HepG2 (cell line): ENCODE data around the gene MESD. TPM values are rescaled to one million over a fixed set of nuclear protein-coding genes. Genes with fewer than 3 reads are reported as not detected.

Experiments used
- ATAC-seq: fragments of 200-7000 bp; cut with Tn5 transposase; 3 replicates; pipeline ENCODE4 v1.9.1; 2020; ENCODE audit warnings: mild to moderate bottlenecking, moderate library complexity
- BruUV-seq: library from RNA; stranded (reverse); fragments of 400-500 nt; replicated peaks from 2 replicates; lab custom pipeline; 2021; lab: Mats Ljungman, UMichigan
- CTCF ChIA-PET: fragments of 300-600 bp; formaldehyde crosslinking; extraction: SDS; loops from one replicate; lab custom pipeline; 2021; ENCODE audit warnings: low total read pairs, inconsistent platforms, low intra/inter-chr PET ratio; lab: Yijun Ruan, JAX
- POLR2A ChIA-PET: fragments of 350-600 bp; sonication (Branson Sonifier 250); formaldehyde crosslinking; loops from one replicate; lab custom pipeline; 2020; ENCODE audit warnings: antibody characterized with exemption, inconsistent platforms; lab: Yijun Ruan, JAX
- DNase-seq: peaks from one replicate; pipeline ENCODE4 v3.0.0-alpha.2; 2015; ENCODE audit warnings: low spot score
- FAIRE-seq: peaks from 3 replicates; lab custom pipeline; 2011; peaks lifted over from hg19 to GRCh38; lab: Jason Lieb, UNC
- H2AFZ ChIP-seq: one replicate; pipeline ENCODE4 v1.6.1; 2011; ENCODE audit warnings: low read length, inconsistent platforms
- H3K27ac ChIP-seq: fragments of 300-600 bp; 3 replicates; pipeline ENCODE4 v1.8.0; 2011; ENCODE audit warnings: mixed run types, mild to moderate bottlenecking, mixed read lengths, low read length, inconsistent platforms; ENCODE audit not compliant: insufficient read depth; ENCODE audit errors: extremely low read length
- H3K27me3 ChIP-seq, 2 experiments: fragments of 200-600 bp in 1 of 2; 2 replicates in 1 of 2; 3 replicates in 1 of 2; pipeline versions ENCODE4 v1.6.0 to v1.8.0; 2011; ENCODE audit warnings: low read length in 2 of 2, mild to moderate bottlenecking in 2 of 2, moderate library complexity in 2 of 2, inconsistent platforms in 1 of 2; ENCODE audit not compliant: insufficient read depth in 2 of 2, control insufficient read depth in 1 of 2
- H3K36me3 ChIP-seq, 2 experiments: fragments of 200-600 bp in 1 of 2; replicated peaks in 1 of 2; 2 replicates in 1 of 2; 3 replicates in 1 of 2; pipeline versions ENCODE4 v1.5.1 to v1.8.0; 2011; ENCODE audit warnings: low read length in 2 of 2, inconsistent platforms in 1 of 2; ENCODE audit not compliant: insufficient read depth in 2 of 2, control insufficient read depth in 1 of 2
- H3K4me1 ChIP-seq: 2 replicates; pipeline ENCODE4 v1.5.1; 2012; ENCODE audit warnings: low read length, inconsistent platforms; ENCODE audit not compliant: insufficient read depth
- H3K4me2 ChIP-seq: 2 replicates; pipeline ENCODE4 v1.6.0; 2011; ENCODE audit warnings: low read depth, low read length, inconsistent platforms
- H3K4me3 ChIP-seq, 3 experiments: fragments of 200-600 bp in 1 of 3; sonication (generic), shearing (Covaris generic) in 1 of 3; replicated peaks in 1 of 3; 2 replicates each; pipeline ENCODE4 v1.5.1; 2011 to 2016; ENCODE audit warnings: low read length in 3 of 3, inconsistent platforms in 2 of 3, low read depth in 2 of 3, mild to moderate bottlenecking in 2 of 3, control low read depth in 1 of 3, mixed read lengths in 1 of 3; ENCODE audit not compliant: insufficient read depth in 1 of 3
- H3K79me2 ChIP-seq: one replicate; pipeline ENCODE4 v1.6.1; 2011; ENCODE audit warnings: low read length, inconsistent platforms; ENCODE audit not compliant: insufficient read depth
- H3K9ac ChIP-seq: 2 replicates; pipeline ENCODE4 v1.6.0; 2011; ENCODE audit warnings: mild to moderate bottlenecking, low read depth, low read length, inconsistent platforms; ENCODE audit not compliant: insufficient read depth
- H3K9me3 ChIP-seq: 2 replicates; pipeline ENCODE4 v1.5.1; 2012; ENCODE audit warnings: mild to moderate bottlenecking, low read length
- H4K20me1 ChIP-seq: 2 replicates; pipeline ENCODE4 v1.6.0; 2011; ENCODE audit warnings: inconsistent platforms, mild to moderate bottlenecking, low read length, moderate library complexity; ENCODE audit not compliant: insufficient read depth
- AHR ChIP-seq: IDR thresholded peaks from 2 replicates; pipeline ENCODE4 v1.6.1; 2018; ENCODE audit warnings: missing genetic modification reagents, missing compliant biosample characterization
- GPN1 ChIP-seq: sonication (generic); formaldehyde crosslinking; IDR thresholded peaks from 2 replicates; pipeline ENCODE4 v1.5.1; 2020; ENCODE audit warnings: missing genetic modification reagents, borderline replicate concordance
- IKZF4 ChIP-seq: sonication (generic); formaldehyde crosslinking; IDR thresholded peaks from 2 replicates; pipeline ENCODE4 v1.5.1; 2020; ENCODE audit warnings: borderline replicate concordance, mild to moderate bottlenecking, low read depth, missing genetic modification reagents; ENCODE audit errors: not compliant biosample characterization
- ISL2 ChIP-seq: sonication (generic); formaldehyde crosslinking; IDR thresholded peaks from 2 replicates; pipeline ENCODE4 v1.5.0; 2020; ENCODE audit warnings: missing genetic modification reagents
- KLF6 ChIP-seq: IDR thresholded peaks from 2 replicates; pipeline ENCODE4 v1.8.0; 2016; ENCODE audit warnings: missing biosample characterization, missing genetic modification reagents
- POGZ ChIP-seq: sonication (generic); formaldehyde crosslinking; IDR thresholded peaks from 2 replicates; pipeline ENCODE4 v1.4.0; 2020; ENCODE audit warnings: mild to moderate bottlenecking, missing genetic modification reagents
- SP1 ChIP-seq, 2 experiments: fragments of 450-650 bp in 1 of 2; sonication (generic) in 1 of 2; formaldehyde crosslinking in 1 of 2; IDR thresholded peaks; 2 replicates each; pipeline versions ENCODE4 v1.4.0 to v1.6.1; 2016 to 2020; ENCODE audit warnings: missing genetic modification reagents in 1 of 2
- SRSF1 ChIP-seq: fragments of 200-400 bp; formaldehyde crosslinking; optimal IDR thresholded peaks from 2 replicates; pipeline ENCODE3; 2017; ENCODE audit warnings: mild to moderate bottlenecking, low read depth, low read length, moderate library complexity
- YEATS4 ChIP-seq: sonication (generic); formaldehyde crosslinking; IDR thresholded peaks from 2 replicates; pipeline ENCODE4 v1.4.0; 2020; ENCODE audit warnings: missing genetic modification reagents, borderline replicate concordance
- ZIK1 ChIP-seq: sonication (generic); formaldehyde crosslinking; IDR thresholded peaks from 2 replicates; pipeline ENCODE4 v1.5.0; 2020; ENCODE audit warnings: mild to moderate bottlenecking, low read depth, missing genetic modification reagents, borderline replicate concordance
- ZNF460 ChIP-seq: sonication (generic); formaldehyde crosslinking; IDR thresholded peaks from 2 replicates; pipeline ENCODE4 v1.5.1; 2020; ENCODE audit warnings: missing genetic modification reagents, mild to moderate bottlenecking, borderline replicate concordance
- ZNF747 ChIP-seq: sonication (generic); formaldehyde crosslinking; IDR thresholded peaks from 2 replicates; pipeline ENCODE4 v1.8.1; 2023; ENCODE audit warnings: missing genetic modification reagents, mild to moderate bottlenecking, borderline replicate concordance
- ZNF749 ChIP-seq: sonication (generic); formaldehyde crosslinking; IDR thresholded peaks from 2 replicates; pipeline ENCODE4 v1.8.0; 2022; ENCODE audit warnings: mild to moderate bottlenecking, missing genetic modification reagents, moderate library complexity, borderline replicate concordance
- ZNF790 ChIP-seq: sonication (generic); formaldehyde crosslinking; IDR thresholded peaks from 2 replicates; pipeline ENCODE4 v1.8.0; 2022; ENCODE audit warnings: missing genetic modification reagents, mild to moderate bottlenecking, borderline replicate concordance
- WGBS: methylation state at CpG from one replicate; pipeline ENCODE4 v1.1.6; 2017; ENCODE audit warnings: low lambda C conversion rate; 5-methylcytosine and 5-hydroxymethylcytosine counted together
- in situ Hi-C: cut with HindIII; loops from 2 replicates; pipeline ENCODE4 v1.10.0; 2017; ENCODE audit warnings: low pct_unique_long_range_greater_than_20kb; ENCODE audit not compliant: extremely low pct_ligation_motif_present
- intact Hi-C: fragments of 100-400 bp; cut with micrococcal nuclease; formaldehyde crosslinking; loops from one replicate; pipeline ENCODE4 v1.10.0; 2022; ENCODE audit not compliant: unreplicated experiment
- polyA plus RNA-seq, 8 experiments: library from polyadenylated mRNA; depleted of rRNA in 3 of 8; stranded (reverse) in 7 of 8; unstranded in 1 of 8; fragments of >200 nt; fragmentation: Illumina TruSeq in 4 of 8; extraction: Trizol in 4 of 8; gene quantifications; 2 replicates each; pipeline versions ENCODE4 v1.2.1 to v1.2.3, GENCODE V29; 2011 to 2016; ENCODE audit warnings: low read depth in 4 of 8, missing spikeins in 1 of 8, mixed read lengths in 1 of 8; ENCODE audit not compliant: insufficient read depth in 1 of 8
- total RNA-seq, 5 experiments: library from RNA; depleted of rRNA; stranded (reverse); fragments of >200 nt; fragmentation: Illumina TruSeq; extraction: Trizol; gene quantifications; 2 replicates each; pipeline ENCODE4 v1.2.3, GENCODE V29; 2016; ENCODE audit warnings: low read depth in 1 of 5
- TF ChIP-seq, protein P1 (sequence below): sonication (generic); formaldehyde crosslinking; IDR thresholded peaks from 2 replicates; pipeline ENCODE4 v1.8.0; 2022; ENCODE audit warnings: low read depth, missing genetic modification reagents
- TF ChIP-seq, protein P2 (sequence below): IDR thresholded peaks from 2 replicates; pipeline ENCODE4 v1.6.1; 2012; ENCODE audit warnings: low read length, improper control_type of control experiment
- TF ChIP-seq, protein P3 (sequence below): sonication (generic); formaldehyde crosslinking; IDR thresholded peaks from 2 replicates; pipeline ENCODE4 v1.5.1; 2020; ENCODE audit warnings: mild to moderate bottlenecking, missing genetic modification reagents, moderate library complexity

MESD gene
- total and polyA plus RNA-seq, 2 of the 13 experiments (the other 11 are each of a cell fraction or from before 2014, with no cell fraction given) = 18.0 to 46.2 TPM

DNA sequence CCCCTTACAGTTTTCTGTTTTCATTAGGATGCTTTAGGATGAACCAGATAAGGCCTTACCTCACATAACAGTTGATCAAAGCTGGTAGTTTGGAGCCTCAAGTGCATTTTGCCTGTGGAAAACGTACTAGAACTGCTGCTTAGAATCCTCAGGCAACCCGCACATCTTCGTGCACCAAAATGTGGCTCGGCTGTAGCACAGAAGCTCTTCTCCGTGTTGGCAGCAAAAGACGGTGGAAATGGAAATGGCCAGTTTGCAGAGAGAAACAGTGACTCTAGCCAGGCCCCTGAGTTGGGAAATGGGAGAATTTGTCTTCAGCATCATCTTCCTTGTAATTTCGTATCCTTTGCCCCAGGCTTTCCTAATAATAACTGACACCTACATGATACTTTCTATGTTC, 31.7 kb upstream of the MESD start:
- no peak for ATAC-seq
- FAIRE-seq = no peak
- no peak overlapping the region for H3K4me2 ChIP-seq
- no peak overlapping the region for H3K4me3 ChIP-seq
- peaks cover 1 to 8% of the 10 kb centered on the region in 2 experiments; a peak in 3 of 5 replicates for H3K27me3 ChIP-seq
- in situ Hi-C loops = no loop called here
- H2AFZ ChIP-seq = no peak overlapping the region
- CTCF ChIA-PET = no interaction called here
- TF ChIP-seq ZNF460 (CRISPR knock-in tag) (no peak), YEATS4 (CRISPR knock-in tag) (no peak), KLF6 (CRISPR knock-in tag) (no peak), ZNF749 (CRISPR knock-in tag) (no peak), SP1 (IDR thresholded peaks at IDR 0.05) (no peak), SP1 (CRISPR knock-in tag; IDR thresholded peaks at IDR 0.05) (no peak), ISL2 (CRISPR knock-in tag) (no peak), POGZ (no peak), ZNF747 (CRISPR knock-in tag) (no peak), ZNF790 (CRISPR knock-in tag) (no peak), SRSF1 (no peak), GPN1 (CRISPR knock-in tag) (no peak), IKZF4 (no peak), ZIK1 (CRISPR knock-in tag) (no peak), AHR (CRISPR knock-in tag) (no peak)
- TF ChIP-seq, protein P1, sequence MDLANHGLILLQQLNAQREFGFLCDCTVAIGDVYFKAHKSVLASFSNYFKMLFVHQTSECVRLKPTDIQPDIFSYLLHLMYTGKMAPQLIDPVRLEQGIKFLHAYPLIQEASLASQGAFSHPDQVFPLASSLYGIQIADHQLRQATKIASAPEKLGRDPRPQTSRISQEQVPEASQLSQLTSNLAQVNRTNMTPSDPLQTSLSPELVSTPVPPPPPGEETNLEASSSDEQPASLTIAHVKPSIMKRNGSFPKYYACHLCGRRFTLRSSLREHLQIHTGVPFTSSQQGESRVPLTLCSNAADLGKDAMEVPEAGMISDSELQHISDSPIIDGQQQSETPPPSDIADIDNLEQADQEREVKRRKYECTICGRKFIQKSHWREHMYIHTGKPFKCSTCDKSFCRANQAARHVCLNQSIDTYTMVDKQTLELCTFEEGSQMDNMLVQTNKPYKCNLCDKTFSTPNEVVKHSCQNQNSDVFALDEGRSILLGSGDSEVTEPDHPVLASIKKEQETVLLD (CRISPR knock-in tag) = no peak
- TF ChIP-seq, protein P2, sequence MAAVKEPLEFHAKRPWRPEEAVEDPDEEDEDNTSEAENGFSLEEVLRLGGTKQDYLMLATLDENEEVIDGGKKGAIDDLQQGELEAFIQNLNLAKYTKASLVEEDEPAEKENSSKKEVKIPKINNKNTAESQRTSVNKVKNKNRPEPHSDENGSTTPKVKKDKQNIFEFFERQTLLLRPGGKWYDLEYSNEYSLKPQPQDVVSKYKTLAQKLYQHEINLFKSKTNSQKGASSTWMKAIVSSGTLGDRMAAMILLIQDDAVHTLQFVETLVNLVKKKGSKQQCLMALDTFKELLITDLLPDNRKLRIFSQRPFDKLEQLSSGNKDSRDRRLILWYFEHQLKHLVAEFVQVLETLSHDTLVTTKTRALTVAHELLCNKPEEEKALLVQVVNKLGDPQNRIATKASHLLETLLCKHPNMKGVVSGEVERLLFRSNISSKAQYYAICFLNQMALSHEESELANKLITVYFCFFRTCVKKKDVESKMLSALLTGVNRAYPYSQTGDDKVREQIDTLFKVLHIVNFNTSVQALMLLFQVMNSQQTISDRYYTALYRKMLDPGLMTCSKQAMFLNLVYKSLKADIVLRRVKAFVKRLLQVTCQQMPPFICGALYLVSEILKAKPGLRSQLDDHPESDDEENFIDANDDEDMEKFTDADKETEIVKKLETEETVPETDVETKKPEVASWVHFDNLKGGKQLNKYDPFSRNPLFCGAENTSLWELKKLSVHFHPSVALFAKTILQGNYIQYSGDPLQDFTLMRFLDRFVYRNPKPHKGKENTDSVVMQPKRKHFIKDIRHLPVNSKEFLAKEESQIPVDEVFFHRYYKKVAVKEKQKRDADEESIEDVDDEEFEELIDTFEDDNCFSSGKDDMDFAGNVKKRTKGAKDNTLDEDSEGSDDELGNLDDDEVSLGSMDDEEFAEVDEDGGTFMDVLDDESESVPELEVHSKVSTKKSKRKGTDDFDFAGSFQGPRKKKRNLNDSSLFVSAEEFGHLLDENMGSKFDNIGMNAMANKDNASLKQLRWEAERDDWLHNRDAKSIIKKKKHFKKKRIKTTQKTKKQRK = no peak
- TF ChIP-seq, protein P3, sequence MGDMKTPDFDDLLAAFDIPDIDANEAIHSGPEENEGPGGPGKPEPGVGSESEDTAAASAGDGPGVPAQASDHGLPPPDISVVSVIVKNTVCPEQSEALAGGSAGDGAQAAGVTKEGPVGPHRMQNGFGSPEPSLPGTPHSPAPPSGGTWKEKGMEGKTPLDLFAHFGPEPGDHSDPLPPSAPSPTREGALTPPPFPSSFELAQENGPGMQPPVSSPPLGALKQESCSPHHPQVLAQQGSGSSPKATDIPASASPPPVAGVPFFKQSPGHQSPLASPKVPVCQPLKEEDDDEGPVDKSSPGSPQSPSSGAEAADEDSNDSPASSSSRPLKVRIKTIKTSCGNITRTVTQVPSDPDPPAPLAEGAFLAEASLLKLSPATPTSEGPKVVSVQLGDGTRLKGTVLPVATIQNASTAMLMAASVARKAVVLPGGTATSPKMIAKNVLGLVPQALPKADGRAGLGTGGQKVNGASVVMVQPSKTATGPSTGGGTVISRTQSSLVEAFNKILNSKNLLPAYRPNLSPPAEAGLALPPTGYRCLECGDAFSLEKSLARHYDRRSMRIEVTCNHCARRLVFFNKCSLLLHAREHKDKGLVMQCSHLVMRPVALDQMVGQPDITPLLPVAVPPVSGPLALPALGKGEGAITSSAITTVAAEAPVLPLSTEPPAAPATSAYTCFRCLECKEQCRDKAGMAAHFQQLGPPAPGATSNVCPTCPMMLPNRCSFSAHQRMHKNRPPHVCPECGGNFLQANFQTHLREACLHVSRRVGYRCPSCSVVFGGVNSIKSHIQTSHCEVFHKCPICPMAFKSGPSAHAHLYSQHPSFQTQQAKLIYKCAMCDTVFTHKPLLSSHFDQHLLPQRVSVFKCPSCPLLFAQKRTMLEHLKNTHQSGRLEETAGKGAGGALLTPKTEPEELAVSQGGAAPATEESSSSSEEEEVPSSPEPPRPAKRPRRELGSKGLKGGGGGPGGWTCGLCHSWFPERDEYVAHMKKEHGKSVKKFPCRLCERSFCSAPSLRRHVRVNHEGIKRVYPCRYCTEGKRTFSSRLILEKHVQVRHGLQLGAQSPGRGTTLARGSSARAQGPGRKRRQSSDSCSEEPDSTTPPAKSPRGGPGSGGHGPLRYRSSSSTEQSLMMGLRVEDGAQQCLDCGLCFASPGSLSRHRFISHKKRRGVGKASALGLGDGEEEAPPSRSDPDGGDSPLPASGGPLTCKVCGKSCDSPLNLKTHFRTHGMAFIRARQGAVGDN (CRISPR knock-in tag) = no peak
- TF ChIP-seq, all 625 proteins: peak for 0
- H3K79me2 ChIP-seq = no peaks in the 10 kb centered on the region
- WGBS = 69% methylated on average over 7 of the region's 7 CpGs
- H3K9ac ChIP-seq = no peak overlapping the region
- POLR2A ChIA-PET = no interaction called here
- DNase-seq = no peak
- H3K36me3 ChIP-seq = no peaks in the 10 kb centered on the region
- intact Hi-C loops = no loop called here
- H3K4me1 ChIP-seq = 0 out of 2 replicates have a peak, but pooled peaks cover 10% of the 10 kb centered on the region
- H4K20me1 ChIP-seq = no peaks in the 10 kb centered on the region
- H3K27ac ChIP-seq = no peak overlapping the region
- no peaks in the 10 kb centered on the region for H3K9me3 ChIP-seq
- BruUV-seq = no TSS peak
